DOHH2 (cell line): ENCODE measurements around the gene BMPER.

Source experiments
- H3F3A ChIP-seq: fragments of 200-600 bp; sonication (generic), shearing (Covaris generic); 2 replicates; pipeline ENCODE4 v1.6.0; 2016; ENCODE audit warnings: antibody characterized with exemption, mild to moderate bottlenecking; ENCODE audit not compliant: control insufficient read depth, insufficient read depth
- H3K27ac ChIP-seq: fragments of 200-600 bp; sonication (generic); 2 replicates; pipeline ENCODE4 v1.5.1; 2014; ENCODE audit warnings: low read depth, mild to moderate bottlenecking, low read length, moderate library complexity
- H3K27me3 ChIP-seq: fragments of 200-600 bp; sonication (generic); 2 replicates; pipeline ENCODE4 v1.6.1; 2014; ENCODE audit warnings: mild to moderate bottlenecking, low read length, mixed read lengths; ENCODE audit not compliant: control insufficient read depth
- H3K36me3 ChIP-seq: fragments of 200-600 bp; sonication (generic); 2 replicates; pipeline ENCODE4 v1.6.1; 2014; ENCODE audit warnings: mild to moderate bottlenecking, low read length, moderate library complexity, mixed read lengths; ENCODE audit not compliant: control insufficient read depth
- H3K4me1 ChIP-seq: fragments of 200-600 bp; sonication (generic); 2 replicates; pipeline ENCODE4 v1.6.1; 2014; ENCODE audit warnings: mild to moderate bottlenecking, low read length, mixed read lengths; ENCODE audit not compliant: control insufficient read depth
- H3K4me2 ChIP-seq: fragments of 200-600 bp; sonication (generic); 2 replicates; pipeline ENCODE4 v1.6.0; 2014; ENCODE audit warnings: mild to moderate bottlenecking, low read length, moderate library complexity
- H3K4me3 ChIP-seq: fragments of 200-600 bp; sonication (generic); 2 replicates; pipeline ENCODE4 v1.5.1; 2014; ENCODE audit warnings: mild to moderate bottlenecking, low read length, mixed read lengths
- H3K79me2 ChIP-seq: fragments of 200-600 bp; sonication (generic); 2 replicates; pipeline ENCODE4 v1.6.1; 2014; ENCODE audit warnings: mild to moderate bottlenecking, low read length, mixed read lengths; ENCODE audit not compliant: control insufficient read depth
- H3K9me2 ChIP-seq: fragments of 200-600 bp; sonication (generic); replicated peaks from 2 replicates; pipeline ENCODE4 v1.6.1; 2014; ENCODE audit warnings: mild to moderate bottlenecking, low read length, mixed read lengths; ENCODE audit not compliant: control insufficient read depth
- H3K9me3 ChIP-seq: fragments of 200-600 bp; sonication (generic); 2 replicates; pipeline ENCODE4 v1.6.1; 2014; ENCODE audit warnings: antibody characterized with exemption, low read length, mixed read lengths; ENCODE audit not compliant: control insufficient read depth, insufficient read depth
- H4K20me1 ChIP-seq: fragments of 200-600 bp; sonication (generic); 2 replicates; pipeline ENCODE4 v1.6.0; 2014; ENCODE audit warnings: low read depth, mild to moderate bottlenecking, antibody characterized with exemption, low read length, moderate library complexity; ENCODE audit not compliant: control insufficient read depth, insufficient read depth
- CTCF ChIP-seq: fragments of 200-600 bp; sonication (generic); IDR thresholded peaks from one replicate; pipeline ENCODE4 v1.5.1; 2014; ENCODE audit warnings: antibody characterized with exemption, mild to moderate bottlenecking, low read depth, low read length; ENCODE audit not compliant: poor library complexity, severe bottlenecking
- EZH2phosphoT487 ChIP-seq: fragments of 200-600 bp; sonication (generic); IDR thresholded peaks from 2 replicates; pipeline ENCODE4 v1.6.1; 2017; ENCODE audit warnings: borderline replicate concordance, mild to moderate bottlenecking, antibody characterized with exemption, low read length, moderate library complexity, mixed read lengths

BMPER gene

GRCh38 chr7:34036972-34037792, 131.8 kb downstream of the BMPER start:
- H3K4me2 ChIP-seq, result no peak overlapping the region
- TF ChIP-seq EZH2phosphoT487 (no peak), CTCF (no peak)
- H4K20me1 ChIP-seq, result no peaks in the 10 kb centered on the region
- no peaks in the 10 kb centered on the region; the same call in 1 of the 2 replicates for H3K9me2 ChIP-seq
- no peaks in the 10 kb centered on the region for H3K4me1 ChIP-seq
- no peak overlapping the region for H3K27ac ChIP-seq
- H3F3A ChIP-seq, result no peaks in the 10 kb centered on the region
- H3K27me3 ChIP-seq, result no peaks in the 10 kb centered on the region
- H3K4me3 ChIP-seq, result no peak overlapping the region
- H3K79me2 ChIP-seq, result no peaks in the 10 kb centered on the region
- H3K9me3 ChIP-seq, result no peaks in the 10 kb centered on the region
- H3K36me3 ChIP-seq, result no peaks in the 10 kb centered on the region

- no peak overlapping the region for H3K4me3 ChIP-seq
- no peaks in the 10 kb centered on the region for H3F3A ChIP-seq
- no peaks in the 10 kb centered on the region for H3K27me3 ChIP-seq
- no peaks in the 10 kb centered on the region for H3K36me3 ChIP-seq
- no peaks in the 10 kb centered on the region for H3K9me2 ChIP-seq
- no peak overlapping the region for H3K4me2 ChIP-seq
- H3K4me1 ChIP-seq, result no peaks in the 10 kb centered on the region
- TF ChIP-seq EZH2phosphoT487, result no peak
- TF ChIP-seq CTCF, result no peak
- H3K79me2 ChIP-seq, result no peaks in the 10 kb centered on the region
- no peaks in the 10 kb centered on the region for H3K9me3 ChIP-seq
- no peak overlapping the region for H3K27ac ChIP-seq
- H4K20me1 ChIP-seq, result no peaks in the 10 kb centered on the region
These were observed 133.6 kb downstream of the BMPER start for GRCh38 chr7:34038816-34039470.

GRCh38 chr7:34041707-34042106, 136.4 kb downstream of the BMPER start:
- no peak for TF ChIP-seq EZH2phosphoT487
- TF ChIP-seq CTCF, result no peak
- Histone ChIP-seq H3K79me2 (no peaks in the 10 kb centered on the region), H3F3A (no peaks in the 10 kb centered on the region), H3K36me3 (no peaks in the 10 kb centered on the region), H4K20me1 (no peaks in the 10 kb centered on the region), H3K27me3 (no peaks in the 10 kb centered on the region), H3K4me1 (no peaks in the 10 kb centered on the region), H3K4me3 (no peak overlapping the region), H3K4me2 (no peak overlapping the region), H3K9me3 (no peaks in the 10 kb centered on the region), H3K27ac (no peak overlapping the region), H3K9me2 (no peaks in the 10 kb centered on the region)
